KBM-7 (cell line): ENCODE measurements around the gene TTBK2.

Experiments used
- DNase-seq: peaks from one replicate; pipeline ENCODE4 v3.0.0-alpha.2; 2015
- in situ Hi-C: fragments of 300-500 bp; cut with MboI; formaldehyde crosslinking; loops from 2 replicates; pipeline ENCODE4 v1.14.3; 2020; ENCODE audit warnings: low sequenced_read_pairs, low pct_unique_long_range_greater_than_20kb, mixed read lengths

The TTBK2 gene

GRCh38 chr15:42719043-42719442, 201.5 kb downstream of the TTBK2 start:
- in situ Hi-C loops, result no loop called here
- no peak for DNase-seq

- in situ Hi-C loops, result no loop called here
These were observed 204.0 kb downstream of the TTBK2 start for GRCh38 chr15:42716626-42717025.

GRCh38 chr15:42716125-42716524, 204.5 kb downstream of the TTBK2 start:
- in situ Hi-C loops, result no loop called here
- DNase-seq, result no peak

More at GRCh38 chr15:42716626-42717025, 204.0 kb downstream of the TTBK2 start:
- no peak for DNase-seq

GRCh38 chr15:42712584-42712983, 208.0 kb downstream of the TTBK2 start:
- no peak for DNase-seq
- in situ Hi-C loops, result no loop called here

GRCh38 chr15:42711746-42712145, 208.8 kb downstream of the TTBK2 start:
- in situ Hi-C loops, result no loop called here
- DNase-seq, result no peak

GRCh38 chr15:42710662-42711061, 209.9 kb downstream of the TTBK2 start:
- DNase-seq, result no peak
- in situ Hi-C loops, result no loop called here

- peak; percentile 16 for DNase-seq
- in situ Hi-C loops, result no loop called here
These were observed 212.6 kb downstream of the TTBK2 start for GRCh38 chr15:42707873-42708544.

- no peak for DNase-seq
- in situ Hi-C loops, result no loop called here
These were observed 213.5 kb downstream of the TTBK2 start for GRCh38 chr15:42707068-42707467.

- in situ Hi-C loops, result no loop called here
- no peak for DNase-seq
These were observed 215.2 kb downstream of the TTBK2 start for GRCh38 chr15:42705336-42705735.

GRCh38 chr15:42704492-42704926, 216.1 kb downstream of the TTBK2 start:
- peak; percentile 68 for DNase-seq
- in situ Hi-C loops, result no loop called here

GRCh38 chr15:42696626-42697025, 224.0 kb downstream of the TTBK2 start:
- in situ Hi-C loops, result no loop called here
- no peak for DNase-seq

- no peak for DNase-seq
- in situ Hi-C loops, result no loop called here
These were observed 225.0 kb downstream of the TTBK2 start for GRCh38 chr15:42695527-42696071.

GRCh38 chr15:42694398-42694797, 226.2 kb downstream of the TTBK2 start:
- DNase-seq, result no peak
- in situ Hi-C loops, result no loop called here

- DNase-seq, result no peak
- in situ Hi-C loops, result no loop called here
These were observed 226.6 kb downstream of the TTBK2 start for GRCh38 chr15:42693942-42694341.

- DNase-seq, result no peak
- in situ Hi-C loops, result no loop called here
These were observed 227.1 kb downstream of the TTBK2 start for GRCh38 chr15:42693496-42693895.

- no peak for DNase-seq
- in situ Hi-C loops, result no loop called here
These were observed 227.6 kb downstream of the TTBK2 start for GRCh38 chr15:42692997-42693396.

GRCh38 chr15:42692536-42692935, 228.0 kb downstream of the TTBK2 start:
- in situ Hi-C loops, result no loop called here
- DNase-seq, result no peak

GRCh38 chr15:42691770-42692169, 228.8 kb downstream of the TTBK2 start:
- in situ Hi-C loops, result no loop called here
- DNase-seq, result no peak

GRCh38 chr15:42691308-42691707, 229.3 kb downstream of the TTBK2 start:
- peak; percentile 62 for DNase-seq
- in situ Hi-C loops, result no loop called here
